Stimulated activated CD4-positive, alpha-beta T cell treated with anti-CD3 and anti-CD28 coated beads, Interleukin-4, amount 100 ng/mL, for 4 hours (primary cell): ENCODE results near the gene VPS35L.
"Not testable (repeated sequence)": the region's sequence is repeated elsewhere in the genome, so short reads cannot be mapped to it uniquely, and the experiment has no call there.

ENCODE experiments used
- DNase-seq, 2 experiments: peaks; one replicate each; pipeline ENCODE4 v3.0.0-alpha.2; 2020

Gene VPS35L

DNA sequence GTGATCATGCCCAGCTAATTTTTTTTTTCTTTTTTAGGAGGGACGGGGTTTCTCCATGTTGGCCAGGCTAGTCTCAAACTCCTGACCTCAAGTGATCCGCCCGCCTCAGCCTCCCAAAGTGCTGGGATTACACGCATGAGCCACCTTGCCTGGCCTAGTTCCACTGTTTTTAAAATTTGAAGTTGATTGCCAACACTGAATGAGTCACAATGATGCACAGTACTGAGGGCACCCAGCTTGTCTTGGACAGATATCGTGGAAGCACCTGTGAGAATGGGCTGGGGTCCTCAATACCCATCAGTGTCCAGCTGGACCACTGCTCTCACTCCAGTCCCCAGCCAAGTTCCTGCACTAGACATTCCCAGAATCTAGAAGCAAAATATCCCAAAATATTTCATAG is 160.1 kb downstream of the VPS35L start:
- DNase-seq: no peak

DNA sequence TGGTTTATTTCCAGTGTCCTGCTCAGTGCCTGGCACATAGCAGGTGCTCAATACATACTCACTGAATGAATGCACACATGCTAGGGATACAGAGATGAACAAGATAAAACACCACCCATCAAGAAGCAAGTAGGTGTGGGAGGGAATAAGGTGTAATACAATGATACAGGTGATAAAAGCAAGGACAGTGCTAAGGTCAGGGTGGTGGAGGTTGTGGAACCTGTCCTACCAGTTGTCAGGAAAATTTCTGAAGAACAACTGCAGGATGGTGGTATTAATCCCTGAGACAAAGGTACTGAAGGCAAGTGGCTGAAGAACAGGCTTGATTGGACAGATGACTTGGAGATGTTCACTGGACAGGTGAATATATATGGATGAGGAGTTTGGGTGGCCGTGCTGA is 160.7 kb downstream of the VPS35L start:
- no peak for DNase-seq

DNA sequence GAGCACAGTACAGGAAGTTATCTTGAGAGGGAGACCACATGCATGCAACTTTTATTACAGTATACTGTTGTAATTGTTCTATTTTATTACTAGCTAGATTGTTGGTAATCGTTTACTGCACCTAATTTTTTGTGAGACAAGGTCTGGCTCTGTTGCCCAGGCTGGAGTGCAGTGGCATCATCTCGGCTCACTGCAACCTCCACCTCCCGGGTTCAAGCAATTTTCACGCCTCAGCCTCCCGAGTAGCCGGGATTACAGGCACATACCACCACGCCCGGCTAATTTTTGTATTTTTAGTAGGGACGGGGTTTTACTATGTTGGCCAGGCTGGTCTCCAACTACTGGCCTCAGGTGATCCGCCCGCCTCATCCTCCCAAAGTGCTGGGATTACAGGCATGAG is 161.2 kb downstream of the VPS35L start:
- not testable (repeated sequence) for DNase-seq

DNA sequence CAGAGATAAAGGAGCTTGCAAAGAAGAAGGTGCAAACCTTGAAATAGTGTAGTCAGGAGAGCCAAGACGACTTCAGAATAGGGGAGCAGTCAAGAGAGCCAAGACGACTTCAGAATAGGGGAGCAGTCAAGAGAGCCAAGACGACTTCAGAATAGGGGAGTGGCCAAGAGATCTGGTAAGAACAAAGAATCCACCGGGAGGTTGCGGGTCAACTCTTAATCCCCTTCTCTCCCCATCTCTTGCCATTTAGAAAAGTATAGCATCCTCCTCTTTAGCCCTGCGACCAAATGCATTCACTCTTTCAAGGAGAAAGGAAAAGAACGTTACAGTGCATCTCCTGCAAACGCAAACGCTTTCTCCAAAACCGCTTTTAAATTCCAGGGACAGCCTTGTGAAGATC is 161.8 kb downstream of the VPS35L start:
- no peak for DNase-seq

DNA sequence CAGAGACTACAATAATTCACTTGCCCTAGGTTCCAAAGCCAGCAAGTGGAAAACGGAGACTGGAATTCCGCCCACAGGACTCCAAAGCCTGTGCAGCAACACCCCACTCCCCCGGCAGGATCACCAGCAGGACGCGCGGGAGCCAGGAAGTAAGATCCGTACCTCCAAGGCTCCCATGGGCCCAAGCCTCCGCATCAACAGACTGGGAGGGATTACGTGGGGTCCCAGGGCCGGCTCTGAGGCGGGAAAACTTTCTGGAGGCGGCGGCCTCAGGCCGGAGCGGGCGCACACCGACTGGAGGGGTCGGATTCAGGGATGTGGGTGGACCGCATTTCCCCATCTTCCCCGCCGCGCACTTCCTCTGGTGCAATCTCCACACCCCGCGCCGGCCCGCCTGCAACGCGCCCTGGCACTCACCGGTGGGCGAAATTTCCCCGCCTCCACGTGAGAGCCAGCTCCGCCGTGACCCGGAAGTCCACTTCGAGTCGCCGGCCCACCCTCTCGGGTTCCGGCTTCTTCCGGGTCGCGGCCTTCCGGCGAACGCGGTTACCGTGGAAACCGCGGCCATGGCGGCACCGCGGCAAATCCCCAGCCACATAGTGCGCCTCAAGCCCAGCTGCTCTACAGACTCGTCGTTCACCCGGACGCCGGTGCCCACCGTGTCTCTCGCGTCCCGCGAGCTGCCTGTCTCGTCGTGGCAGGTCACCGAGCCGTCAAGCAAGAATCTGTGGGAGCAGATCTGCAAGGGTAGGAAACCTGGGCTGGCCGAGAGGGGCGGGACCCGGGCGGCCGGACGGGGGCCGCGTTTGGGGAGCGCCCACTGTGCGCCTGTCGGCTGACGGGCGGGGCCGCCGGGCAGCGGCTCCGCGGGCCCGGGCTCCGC is 162.5 kb downstream of the VPS35L start, which contains the start of the genes IQCK and KNOP1:
Gene IQCK (plus strand): TSS at position 531 of the 883 bp plus-strand sequence. CDS start 36 bp downstream, at position 567.
Gene KNOP1 (minus strand): TSS at position 487 of the 883 bp plus-strand sequence. CDS start 3,192 bp downstream, outside the sequence.
- peak; percentile 88 to 91 for DNase-seq

DNA sequence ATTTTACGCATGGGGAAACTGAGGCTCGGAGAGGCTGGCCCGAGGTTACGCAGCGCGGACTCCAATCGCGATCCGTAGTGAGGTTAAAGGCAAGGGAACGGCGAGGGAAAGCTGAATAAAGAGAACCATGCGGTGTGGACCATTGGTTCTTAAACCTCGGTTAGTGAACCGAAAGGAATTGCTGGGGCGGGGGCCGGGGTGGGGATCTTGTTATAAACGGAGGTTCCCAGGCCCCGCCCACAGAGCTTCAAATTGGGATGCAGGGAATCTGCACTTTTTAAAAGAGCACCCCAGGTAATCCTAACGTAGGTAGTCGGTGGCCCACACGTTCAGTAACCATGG is 163.1 kb downstream of the VPS35L start:
- no peak for DNase-seq

DNA sequence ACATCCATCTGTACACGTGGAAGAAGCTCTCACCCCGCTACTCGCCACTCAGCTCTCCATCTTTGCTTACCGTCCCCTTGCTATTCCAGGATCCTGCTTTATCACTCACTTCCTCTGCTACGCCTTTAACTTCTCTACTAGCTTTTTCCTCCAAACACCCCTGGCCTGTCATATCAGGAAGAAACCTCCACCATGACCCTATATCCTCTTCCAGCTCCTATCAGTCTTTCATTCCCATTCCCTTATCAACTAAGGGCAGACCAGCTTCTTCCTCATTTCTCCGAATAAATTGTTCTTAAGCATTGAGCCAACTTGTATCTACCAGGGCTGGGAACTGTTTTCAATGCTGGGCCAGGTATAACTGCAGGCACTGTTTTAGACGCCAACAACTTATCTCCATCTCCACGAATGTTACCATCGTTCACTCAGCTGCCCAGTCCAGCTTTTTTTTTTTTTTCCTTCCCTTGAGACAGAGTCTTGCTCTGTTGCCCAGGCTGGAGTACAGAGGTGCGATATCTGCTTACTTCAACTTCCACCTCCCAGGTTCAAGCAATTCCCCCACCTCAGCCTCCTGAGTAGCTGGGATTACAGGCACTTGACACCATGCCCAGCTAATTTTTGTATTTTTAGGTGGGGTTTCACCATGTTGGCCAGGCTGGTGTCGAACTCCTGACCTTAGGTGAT is 166.9 kb downstream of the VPS35L start:
- DNase-seq: no peak

DNA sequence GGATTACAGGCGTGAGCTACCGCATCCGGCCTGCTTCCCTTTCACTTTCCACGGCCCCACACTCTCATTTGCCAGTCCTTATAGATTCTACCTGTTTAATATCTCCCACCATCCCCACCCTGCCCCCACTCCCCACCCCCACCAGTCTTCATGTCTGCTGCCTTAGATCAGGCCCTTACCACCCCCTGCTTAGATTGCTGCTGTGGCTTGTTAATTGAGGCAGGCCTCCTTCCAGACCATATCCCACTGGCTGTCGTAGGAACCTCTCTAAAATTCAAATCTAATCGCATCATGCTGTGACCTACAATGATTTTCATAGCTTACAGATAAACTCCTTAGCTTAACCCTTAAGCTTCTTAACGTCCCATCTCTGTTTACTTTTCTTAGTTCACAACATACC is 167.5 kb downstream of the VPS35L start:
- DNase-seq: no peak

DNA sequence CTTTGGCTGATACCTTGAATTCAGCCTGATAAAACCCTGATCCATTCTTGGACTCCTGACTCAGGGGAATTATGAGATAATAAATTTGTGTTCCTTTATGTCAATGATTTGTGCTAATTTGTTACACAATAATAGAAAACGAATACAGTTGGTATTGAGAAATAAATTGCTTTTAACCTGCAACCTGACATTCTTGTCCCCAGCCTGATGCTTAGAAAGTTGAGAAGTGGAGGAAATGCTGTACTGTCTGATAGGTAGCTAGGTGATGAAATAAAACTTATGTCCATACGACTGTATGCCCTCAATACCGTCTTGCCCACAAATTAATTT is 173.1 kb downstream of the VPS35L start:
- no peak for DNase-seq

DNA sequence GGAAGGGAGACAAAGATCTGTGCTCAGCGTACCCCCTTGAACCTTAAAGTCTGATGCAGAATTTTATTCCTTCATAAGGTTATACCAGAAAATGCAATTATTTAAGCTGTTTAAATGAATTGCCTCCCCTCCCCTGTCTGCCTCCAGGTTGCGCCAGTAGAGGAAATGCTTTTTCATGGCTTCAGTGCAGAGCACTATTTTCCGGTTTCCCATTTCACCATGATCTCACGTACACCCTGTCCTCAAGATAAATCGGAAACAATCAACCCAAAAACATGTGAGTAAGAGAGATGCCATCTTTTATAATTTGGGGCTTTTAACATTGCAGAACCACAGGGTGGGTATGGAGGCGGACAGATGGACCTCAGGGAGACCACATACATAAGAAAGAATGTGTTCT is 178.0 kb downstream of the VPS35L start:
- no peak for DNase-seq

DNA sequence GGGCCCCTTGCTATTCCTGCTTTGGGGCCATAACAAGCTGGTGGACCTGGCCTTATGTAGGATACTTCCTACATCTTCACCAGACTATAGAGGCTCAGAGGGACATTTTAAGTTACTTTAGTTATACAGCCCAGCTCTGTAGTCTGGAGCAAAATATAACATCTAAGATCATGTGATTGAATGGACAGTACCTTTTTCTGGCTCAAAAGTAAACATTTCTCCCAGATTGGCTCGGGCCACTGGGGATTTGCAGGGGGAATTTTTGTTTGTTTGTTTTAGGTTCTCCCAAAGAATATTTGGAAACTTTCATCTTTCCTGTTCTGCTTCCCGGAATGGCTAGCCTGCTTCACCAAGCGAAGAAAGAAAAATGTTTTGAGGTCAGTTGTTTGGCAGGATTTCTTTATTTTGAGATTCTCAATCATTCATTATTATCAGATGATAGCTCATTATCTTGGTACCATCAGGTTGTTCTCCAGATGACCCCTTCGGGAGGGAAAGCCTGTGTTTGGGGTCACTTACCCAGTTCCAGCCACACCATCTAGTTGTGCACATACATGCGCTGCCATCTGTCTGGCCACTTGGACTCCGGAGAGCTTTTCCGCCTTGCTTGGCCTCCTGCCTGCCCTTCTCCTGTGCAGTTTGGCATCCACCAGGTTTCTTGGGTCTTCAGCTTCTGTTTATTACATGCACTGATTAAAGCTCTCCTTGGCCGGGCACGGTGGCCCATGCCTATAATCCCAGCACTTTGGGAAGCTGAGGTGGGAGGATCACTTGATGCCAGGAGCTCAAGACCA is 179.8 kb downstream of the VPS35L start:
- DNase-seq: no peak

DNA sequence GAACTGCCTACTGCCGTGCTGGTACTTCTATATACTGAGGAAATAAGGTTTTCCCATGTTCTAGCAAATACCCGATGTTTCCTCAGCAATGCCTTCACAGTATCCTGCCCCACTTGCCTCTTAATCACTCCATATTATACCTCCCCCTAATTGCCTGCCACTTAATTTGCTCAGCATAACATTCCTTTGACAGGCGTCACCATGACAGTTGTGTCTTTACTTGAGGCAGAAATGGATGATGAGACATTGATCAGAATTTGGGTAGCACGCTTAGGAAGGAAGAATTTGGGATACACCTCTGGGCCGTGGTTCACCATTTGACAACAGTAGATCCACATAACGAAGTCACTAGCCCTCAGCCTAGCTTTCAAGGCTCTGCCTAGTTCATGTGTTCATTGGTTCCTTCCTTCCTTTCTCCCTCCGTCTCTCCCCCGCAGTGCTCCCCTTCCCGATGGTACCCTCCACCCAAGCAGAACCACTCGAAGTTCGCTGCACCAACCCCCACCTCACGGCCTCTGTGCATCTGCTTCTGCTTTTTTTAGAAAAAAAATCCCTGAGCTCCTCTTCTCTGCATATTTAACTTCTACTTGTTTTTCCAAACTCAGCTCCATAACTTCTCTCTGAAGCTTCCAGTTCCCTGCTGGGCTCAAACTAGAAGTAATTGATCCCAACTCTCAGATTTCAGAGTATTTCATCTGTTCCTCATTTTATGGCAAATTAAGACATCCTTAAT is 182.0 kb downstream of the VPS35L start:
- DNase-seq: no peak

DNA sequence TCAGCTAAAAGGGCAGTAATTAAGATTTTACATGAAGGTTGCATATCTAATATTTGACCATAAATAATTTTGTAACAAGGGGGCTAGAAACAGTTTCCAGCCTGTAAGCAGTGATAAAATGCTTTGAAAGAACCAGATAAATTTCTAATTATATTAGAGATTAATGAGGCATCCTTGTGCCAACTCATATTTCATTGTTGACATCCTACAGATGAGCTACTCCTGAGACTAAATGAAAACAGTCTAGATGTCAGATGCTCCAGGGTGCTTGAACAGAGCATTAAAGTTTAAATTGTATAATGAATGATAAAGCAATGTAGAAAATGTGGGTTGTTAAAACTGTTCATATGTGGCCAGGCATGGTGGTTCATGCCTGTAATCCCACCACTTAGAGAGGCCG is 185.9 kb downstream of the VPS35L start:
- no peak for DNase-seq

DNA sequence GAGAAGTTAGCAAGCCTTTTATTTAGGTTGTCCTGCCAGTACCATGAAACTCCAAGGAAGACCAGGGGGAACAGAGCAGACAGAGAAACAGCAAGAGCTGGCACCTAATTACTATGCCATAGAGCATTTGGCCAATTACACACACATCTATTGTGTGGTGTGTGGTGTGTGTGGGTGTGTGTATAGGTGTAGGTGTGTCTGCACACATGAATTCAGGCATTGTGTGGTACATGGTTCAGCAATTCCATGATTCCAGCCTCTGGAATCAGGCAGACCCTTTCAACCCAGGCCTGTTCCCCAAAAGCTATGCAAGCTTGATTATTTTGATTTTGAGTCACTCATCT is 188.3 kb downstream of the VPS35L start:
- DNase-seq: no peak

DNA sequence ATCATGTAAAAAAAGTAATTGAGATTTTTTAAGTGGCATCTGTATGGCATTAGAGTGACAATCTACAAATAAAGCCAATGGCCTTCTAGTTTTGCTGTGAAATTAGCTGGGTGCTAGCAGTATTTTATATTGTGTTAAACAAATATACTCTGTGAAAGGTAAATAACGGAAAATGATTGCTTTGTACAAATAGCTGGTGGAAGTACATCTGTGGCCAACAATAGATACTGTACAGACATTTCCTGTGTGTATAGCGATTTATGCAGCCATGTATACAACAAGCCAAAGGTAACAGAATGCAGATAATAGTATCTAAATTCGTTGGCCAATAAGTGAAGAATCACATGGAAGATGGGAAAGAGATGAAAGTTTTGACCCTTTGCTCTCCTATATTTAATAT is 189.2 kb downstream of the VPS35L start:
- no peak for DNase-seq

DNA sequence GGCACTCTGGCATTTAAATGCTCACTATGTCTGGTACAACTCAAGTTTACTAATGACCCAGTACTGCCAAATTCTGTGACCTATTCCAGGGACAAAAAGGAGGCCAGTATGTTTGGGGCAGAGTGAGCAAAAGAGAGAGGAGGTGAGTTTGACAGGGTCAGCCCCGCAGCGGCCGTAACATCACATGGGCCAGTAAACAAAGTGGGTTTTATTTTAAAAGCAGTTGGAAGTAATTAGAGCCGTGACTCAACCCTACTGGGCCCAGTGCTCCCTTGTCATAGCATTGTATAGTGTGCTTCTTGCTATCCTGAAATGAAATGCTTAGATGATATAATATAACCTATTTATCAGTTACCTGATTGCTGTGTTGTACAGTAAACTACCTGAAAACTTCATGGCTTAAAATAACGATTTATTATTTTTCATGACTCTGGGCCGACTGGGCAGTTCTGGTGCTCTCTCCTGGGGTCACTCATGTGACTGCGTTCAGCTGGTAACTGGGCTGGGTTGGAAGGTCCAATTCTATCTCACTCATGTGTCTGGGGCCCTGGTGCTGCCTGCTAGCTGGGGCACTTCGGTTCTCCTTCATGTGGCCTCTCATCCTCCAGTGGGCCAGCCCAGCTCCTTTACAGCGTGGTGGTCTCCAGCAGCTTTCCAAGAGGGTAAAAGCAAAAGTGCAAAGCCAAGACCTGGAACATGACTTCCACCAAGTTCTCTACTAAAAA is 189.9 kb downstream of the VPS35L start:
- no peak for DNase-seq

DNA sequence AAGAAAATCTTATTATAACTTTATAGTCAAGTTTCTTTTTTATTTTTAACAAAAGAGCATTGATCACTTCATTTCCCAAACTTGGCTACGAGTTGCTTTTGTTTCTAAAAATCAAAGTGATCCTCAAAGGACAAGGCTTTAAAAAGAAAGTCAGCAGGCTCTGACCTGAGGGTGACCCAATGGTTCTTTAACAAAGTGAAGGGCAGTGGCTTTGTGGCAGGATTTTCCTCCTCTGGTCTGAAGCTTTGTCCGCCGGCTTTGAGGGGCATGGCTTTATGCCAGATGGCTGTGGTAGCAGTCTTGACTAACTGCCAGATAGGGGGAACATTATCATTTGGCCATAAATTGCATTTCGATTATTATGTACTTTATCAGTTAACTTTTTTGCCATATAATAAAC is 191.1 kb downstream of the VPS35L start:
- no peak for DNase-seq

DNA sequence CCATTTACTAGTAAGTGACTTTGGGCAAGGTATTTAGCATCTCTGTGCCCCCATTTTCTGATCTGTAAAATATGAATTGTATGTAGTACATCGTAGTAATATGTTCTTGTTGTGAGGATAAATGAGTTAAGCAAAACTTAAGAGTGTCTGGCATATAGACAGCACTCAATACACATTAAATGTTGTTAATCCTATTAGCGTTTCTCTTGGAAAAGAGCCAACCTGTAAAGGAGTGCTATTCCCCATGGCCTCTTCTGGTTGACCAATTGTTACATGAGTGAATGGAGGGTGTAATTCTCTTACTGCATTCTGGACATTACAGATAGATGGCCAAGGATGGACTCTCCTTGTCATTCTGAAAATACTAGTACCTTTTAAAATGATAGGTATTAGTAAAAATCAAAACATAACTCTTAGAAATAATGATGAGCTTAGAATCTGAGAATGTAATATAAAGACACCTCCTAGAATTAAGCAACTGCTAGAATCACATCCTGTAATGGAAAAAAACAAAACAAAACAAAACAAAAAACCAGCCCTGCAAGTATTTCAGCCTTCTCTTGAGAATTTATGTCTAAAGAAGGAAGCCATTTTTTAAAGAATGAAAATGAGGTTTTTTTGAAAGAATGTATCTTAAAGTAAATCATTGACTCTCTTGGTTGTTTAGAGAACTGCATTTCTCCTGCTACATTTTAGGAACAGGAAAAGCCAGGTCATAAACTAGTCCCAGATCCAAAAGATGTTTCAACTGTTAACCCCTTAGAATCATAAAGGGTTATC is 193.1 kb downstream of the VPS35L start:
- DNase-seq: no peak

DNA sequence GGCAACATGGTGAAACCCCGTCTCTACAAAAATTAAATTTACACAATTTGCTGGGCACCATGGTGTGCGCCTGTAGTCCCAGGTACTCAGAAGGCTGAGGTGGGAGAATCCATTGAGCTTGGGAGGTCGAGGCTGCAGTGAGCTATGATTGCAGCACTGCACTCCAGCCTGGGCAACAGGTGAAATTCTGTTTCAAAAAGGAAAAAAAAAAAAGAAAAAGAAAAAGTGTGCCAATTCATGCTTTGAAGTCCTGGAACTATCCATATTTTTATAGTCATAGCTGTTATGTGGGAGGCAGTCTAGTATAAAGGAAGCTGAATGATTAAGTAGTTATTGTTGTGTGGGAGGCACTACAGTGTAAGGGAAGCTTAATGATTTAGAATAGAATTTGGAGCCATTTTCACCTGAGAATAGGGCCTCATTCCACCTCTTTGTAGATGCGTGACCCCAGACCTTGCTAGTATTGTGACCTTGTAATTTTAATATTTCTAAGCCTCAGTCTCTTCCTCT is 194.1 kb downstream of the VPS35L start:
- no peak for DNase-seq
